ENCODE measurements around the gene ZFTA.

DNA sequence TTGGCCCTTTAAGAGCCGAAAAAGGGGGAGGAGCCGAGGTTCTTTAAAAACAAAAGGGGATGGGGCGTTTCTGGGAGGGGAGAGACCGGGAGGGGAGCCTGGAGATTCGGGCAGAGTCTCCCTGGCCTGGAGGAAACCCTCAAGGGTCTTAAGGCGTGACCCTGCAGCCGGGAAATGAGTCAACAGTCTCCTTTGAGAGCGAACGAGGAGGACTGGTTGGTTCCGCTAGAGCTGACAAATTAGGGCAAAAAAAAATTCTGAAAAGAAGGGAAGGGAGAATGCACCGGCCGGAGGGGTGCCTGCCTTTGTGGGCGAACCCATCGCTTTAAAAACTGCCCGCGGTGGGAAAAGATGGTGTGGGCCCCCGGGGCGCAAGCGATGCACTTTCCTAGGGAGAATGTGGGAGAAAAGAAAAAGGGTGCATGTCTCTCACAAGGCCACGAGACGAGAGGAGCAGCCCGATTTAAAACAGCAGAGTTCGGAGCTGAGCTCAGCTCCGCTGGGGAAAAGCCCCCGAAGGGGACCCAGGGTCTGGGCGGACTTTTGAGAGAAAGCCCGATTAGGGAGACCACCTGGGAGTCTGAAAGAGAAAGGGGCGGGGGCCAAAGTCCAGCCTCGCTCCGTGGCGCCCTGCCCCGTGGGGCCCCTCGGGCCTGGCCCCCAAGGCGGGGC, 874 bp downstream of the ZFTA start:
- TF ChIP-seq, protein P1, sequence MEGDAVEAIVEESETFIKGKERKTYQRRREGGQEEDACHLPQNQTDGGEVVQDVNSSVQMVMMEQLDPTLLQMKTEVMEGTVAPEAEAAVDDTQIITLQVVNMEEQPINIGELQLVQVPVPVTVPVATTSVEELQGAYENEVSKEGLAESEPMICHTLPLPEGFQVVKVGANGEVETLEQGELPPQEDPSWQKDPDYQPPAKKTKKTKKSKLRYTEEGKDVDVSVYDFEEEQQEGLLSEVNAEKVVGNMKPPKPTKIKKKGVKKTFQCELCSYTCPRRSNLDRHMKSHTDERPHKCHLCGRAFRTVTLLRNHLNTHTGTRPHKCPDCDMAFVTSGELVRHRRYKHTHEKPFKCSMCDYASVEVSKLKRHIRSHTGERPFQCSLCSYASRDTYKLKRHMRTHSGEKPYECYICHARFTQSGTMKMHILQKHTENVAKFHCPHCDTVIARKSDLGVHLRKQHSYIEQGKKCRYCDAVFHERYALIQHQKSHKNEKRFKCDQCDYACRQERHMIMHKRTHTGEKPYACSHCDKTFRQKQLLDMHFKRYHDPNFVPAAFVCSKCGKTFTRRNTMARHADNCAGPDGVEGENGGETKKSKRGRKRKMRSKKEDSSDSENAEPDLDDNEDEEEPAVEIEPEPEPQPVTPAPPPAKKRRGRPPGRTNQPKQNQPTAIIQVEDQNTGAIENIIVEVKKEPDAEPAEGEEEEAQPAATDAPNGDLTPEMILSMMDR (IDR thresholded peaks at IDR 0.05) = no peak
- TF ChIP-seq RELA (CRISPR knock-in tag; IDR thresholded peaks at IDR 0.05; ENCODE audit: borderline replicate concordance) = no peak
- no peak for TF ChIP-seq NR2C2 (CRISPR knock-in tag; IDR thresholded peaks at IDR 0.05)
- no peak for TF ChIP-seq NFYB (CRISPR knock-in tag; conservative IDR thresholded peaks at IDR 0.05; ENCODE audit: low read depth)
- TF ChIP-seq, protein P2, sequence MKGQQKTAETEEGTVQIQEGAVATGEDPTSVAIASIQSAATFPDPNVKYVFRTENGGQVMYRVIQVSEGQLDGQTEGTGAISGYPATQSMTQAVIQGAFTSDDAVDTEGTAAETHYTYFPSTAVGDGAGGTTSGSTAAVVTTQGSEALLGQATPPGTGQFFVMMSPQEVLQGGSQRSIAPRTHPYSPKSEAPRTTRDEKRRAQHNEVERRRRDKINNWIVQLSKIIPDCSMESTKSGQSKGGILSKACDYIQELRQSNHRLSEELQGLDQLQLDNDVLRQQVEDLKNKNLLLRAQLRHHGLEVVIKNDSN (CRISPR knock-in tag; IDR thresholded peaks at IDR 0.05) = no peak
- TF ChIP-seq ZSCAN18 (CRISPR knock-in tag; IDR thresholded peaks at IDR 0.05) = no peak
- no peak for TF ChIP-seq NR3C1 (CRISPR knock-in tag; conservative IDR thresholded peaks at IDR 0.05; ENCODE audit: low read depth)
- TF ChIP-seq ZNF138 (CRISPR knock-in tag; conservative IDR thresholded peaks at IDR 0.05) = no peak
- 0 out of 2 replicates have a peak, but pooled peaks have one; percentile 44 for TF ChIP-seq SMAD3 (CRISPR knock-in tag; IDR thresholded peaks at IDR 0.05; ENCODE audit: borderline replicate concordance)
- TF ChIP-seq USF2 (CRISPR knock-in tag; IDR thresholded peaks at IDR 0.05) = no peak
